HepG2 (cell line): Measurements from ENCODE around the gene PSMA7. TPM values are rescaled to one million over a fixed set of nuclear protein-coding genes. Genes with fewer than 3 reads are reported as not detected.
A peak's percentile ranks its signal among the peaks of the same experiment; 100 is the strongest.

Experiments used
- ATF7-NPFF ChIP-seq: sonication (generic); formaldehyde crosslinking; IDR thresholded peaks from 2 replicates; pipeline ENCODE4 v1.8.1; 2023; ENCODE audit warnings: mild to moderate bottlenecking, low read depth, missing genetic modification reagents, moderate library complexity
- CHCHD3 ChIP-seq: sonication (generic); formaldehyde crosslinking; IDR thresholded peaks from 2 replicates; pipeline ENCODE4 v1.8.0; 2022; ENCODE audit warnings: mild to moderate bottlenecking, missing genetic modification reagents, moderate library complexity
- DNMT1 ChIP-seq: sonication (generic); formaldehyde crosslinking; IDR thresholded peaks from 2 replicates; pipeline ENCODE4 v1.5.1; 2020; ENCODE audit warnings: mild to moderate bottlenecking, missing genetic modification reagents
- FOXP1 ChIP-seq, 2 experiments: fragments of 450-650 bp in 1 of 2; IDR thresholded peaks; 2 replicates each; pipeline ENCODE4 v1.6.1; 2017 to 2018; ENCODE audit warnings: antibody characterized with exemption in 1 of 2
- HDAC2 ChIP-seq: sonication (generic); formaldehyde crosslinking; IDR thresholded peaks from 2 replicates; pipeline ENCODE4 v1.4.0; 2020; ENCODE audit warnings: missing genetic modification reagents
- HIVEP1 ChIP-seq: sonication (generic); formaldehyde crosslinking; IDR thresholded peaks from 2 replicates; pipeline ENCODE4 v1.4.0; 2020; ENCODE audit warnings: mild to moderate bottlenecking, missing genetic modification reagents
- NFKB2 ChIP-seq: sonication (generic); formaldehyde crosslinking; IDR thresholded peaks from 2 replicates; pipeline ENCODE4 v1.4.0; 2020; ENCODE audit warnings: missing genetic modification reagents, borderline replicate concordance
- NR2F1 ChIP-seq, 2 experiments: fragments of 450-650 bp in 1 of 2; formaldehyde crosslinking in 1 of 2; IDR thresholded peaks; 2 replicates each; pipeline versions ENCODE4 v1.5.0 to v1.6.1; 2016 to 2020; ENCODE audit warnings: mild to moderate bottlenecking in 1 of 2, missing compliant biosample characterization in 1 of 2, missing genetic modification reagents in 1 of 2, moderate library complexity in 1 of 2
- NR2F2 ChIP-seq: IDR thresholded peaks from 2 replicates; pipeline ENCODE4 v1.6.1; 2012; ENCODE audit warnings: low read depth, inconsistent platforms, borderline replicate concordance
- PTBP1 ChIP-seq: fragments of 200-400 bp; formaldehyde crosslinking; IDR thresholded peaks from 2 replicates; pipeline ENCODE4 v1.6.1; 2018; ENCODE audit warnings: low read length, low read depth; ENCODE audit not compliant: poor library complexity, severe bottlenecking
- SRSF1 ChIP-seq: fragments of 200-400 bp; formaldehyde crosslinking; optimal IDR thresholded peaks from 2 replicates; pipeline ENCODE3; 2017; ENCODE audit warnings: mild to moderate bottlenecking, low read depth, low read length, moderate library complexity
- THAP11 ChIP-seq: IDR thresholded peaks from 2 replicates; pipeline ENCODE4 v1.6.1; 2016; ENCODE audit warnings: missing biosample characterization, missing genetic modification reagents
- ZNF432 ChIP-seq: sonication (generic); formaldehyde crosslinking; IDR thresholded peaks from 2 replicates; pipeline ENCODE4 v1.5.0; 2020; ENCODE audit warnings: missing genetic modification reagents, mild to moderate bottlenecking, borderline replicate concordance
- ZNF550 ChIP-seq: sonication (generic); formaldehyde crosslinking; IDR thresholded peaks from 2 replicates; pipeline ENCODE4 v1.4.0; 2020; ENCODE audit warnings: mild to moderate bottlenecking, missing genetic modification reagents, borderline replicate concordance
- ZNF589 ChIP-seq: sonication (generic); formaldehyde crosslinking; conservative IDR thresholded peaks from 2 replicates; pipeline ENCODE4 v1.8.0; 2022; ENCODE audit warnings: mild to moderate bottlenecking, moderate library complexity, missing genetic modification reagents
- ZNF652 ChIP-seq: IDR thresholded peaks from 2 replicates; pipeline ENCODE4 v1.6.1; 2016; ENCODE audit warnings: low read depth, borderline replicate concordance
- polyA plus RNA-seq, 8 experiments: library from polyadenylated mRNA; depleted of rRNA in 3 of 8; stranded (reverse) in 7 of 8; unstranded in 1 of 8; fragments of >200 nt; fragmentation: Illumina TruSeq in 4 of 8; extraction: Trizol in 4 of 8; gene quantifications; 2 replicates each; pipeline versions ENCODE4 v1.2.1 to v1.2.3, GENCODE V29; 2011 to 2016; ENCODE audit warnings: low read depth in 4 of 8, missing spikeins in 1 of 8, mixed read lengths in 1 of 8; ENCODE audit not compliant: insufficient read depth in 1 of 8
- total RNA-seq, 5 experiments: library from RNA; depleted of rRNA; stranded (reverse); fragments of >200 nt; fragmentation: Illumina TruSeq; extraction: Trizol; gene quantifications; 2 replicates each; pipeline ENCODE4 v1.2.3, GENCODE V29; 2016; ENCODE audit warnings: low read depth in 1 of 5
- TF ChIP-seq, protein P1 (sequence below): sonication (generic); formaldehyde crosslinking; IDR thresholded peaks from 2 replicates; pipeline ENCODE4 v1.4.0; 2020; ENCODE audit warnings: missing genetic modification reagents
- TF ChIP-seq, protein P2 (sequence below): sonication (generic); formaldehyde crosslinking; IDR thresholded peaks from 2 replicates; pipeline ENCODE4 v1.4.0; 2020; ENCODE audit warnings: missing genetic modification reagents
- TF ChIP-seq, protein P3 (sequence below): sonication (generic); formaldehyde crosslinking; IDR thresholded peaks from 2 replicates; pipeline ENCODE4 v1.9.0; 2021; ENCODE audit warnings: mild to moderate bottlenecking, missing genetic modification reagents

PSMA7 gene
- total and polyA plus RNA-seq, 2 of the 13 experiments (the other 11 are each of a cell fraction or from before 2014, with no cell fraction given) = 531 to 631 TPM

DNA sequence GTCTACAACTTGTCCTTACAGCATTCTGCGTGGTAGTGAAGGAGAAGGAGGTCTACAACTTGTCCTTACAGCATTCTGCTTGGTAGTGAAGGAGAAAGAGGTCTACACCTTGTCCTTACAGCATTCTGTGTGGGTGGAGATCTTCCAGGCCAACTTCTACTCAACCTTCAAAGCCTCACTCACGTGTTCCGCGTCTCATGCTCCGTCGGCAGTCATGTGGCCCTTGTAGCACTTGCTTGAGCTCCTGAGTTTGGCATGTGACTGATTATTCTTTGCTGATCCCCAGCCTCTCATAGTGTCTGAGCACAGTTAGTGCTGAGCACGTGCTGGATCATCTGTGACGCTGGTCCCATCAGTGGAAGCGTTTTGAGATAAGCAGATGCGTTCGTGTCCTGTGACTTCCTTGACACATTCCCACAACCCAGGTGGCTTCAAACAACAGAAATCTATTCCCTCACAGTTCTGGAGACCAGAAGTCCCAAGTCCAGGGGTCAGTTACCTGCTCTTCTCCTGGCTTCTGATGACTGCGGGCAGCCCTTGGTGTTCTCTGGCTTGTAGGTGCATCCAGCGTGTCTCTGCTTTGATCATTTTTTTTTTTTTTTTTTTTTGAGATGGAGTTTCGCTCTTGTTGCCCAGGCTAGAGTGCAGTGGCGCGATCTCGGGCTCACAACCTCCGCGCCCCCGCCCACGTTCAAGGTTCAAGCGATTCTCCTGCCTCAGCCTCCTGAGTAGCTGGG lies 3.0 kb upstream of the PSMA7 start (continued):
- TF ChIP-seq, protein P1, sequence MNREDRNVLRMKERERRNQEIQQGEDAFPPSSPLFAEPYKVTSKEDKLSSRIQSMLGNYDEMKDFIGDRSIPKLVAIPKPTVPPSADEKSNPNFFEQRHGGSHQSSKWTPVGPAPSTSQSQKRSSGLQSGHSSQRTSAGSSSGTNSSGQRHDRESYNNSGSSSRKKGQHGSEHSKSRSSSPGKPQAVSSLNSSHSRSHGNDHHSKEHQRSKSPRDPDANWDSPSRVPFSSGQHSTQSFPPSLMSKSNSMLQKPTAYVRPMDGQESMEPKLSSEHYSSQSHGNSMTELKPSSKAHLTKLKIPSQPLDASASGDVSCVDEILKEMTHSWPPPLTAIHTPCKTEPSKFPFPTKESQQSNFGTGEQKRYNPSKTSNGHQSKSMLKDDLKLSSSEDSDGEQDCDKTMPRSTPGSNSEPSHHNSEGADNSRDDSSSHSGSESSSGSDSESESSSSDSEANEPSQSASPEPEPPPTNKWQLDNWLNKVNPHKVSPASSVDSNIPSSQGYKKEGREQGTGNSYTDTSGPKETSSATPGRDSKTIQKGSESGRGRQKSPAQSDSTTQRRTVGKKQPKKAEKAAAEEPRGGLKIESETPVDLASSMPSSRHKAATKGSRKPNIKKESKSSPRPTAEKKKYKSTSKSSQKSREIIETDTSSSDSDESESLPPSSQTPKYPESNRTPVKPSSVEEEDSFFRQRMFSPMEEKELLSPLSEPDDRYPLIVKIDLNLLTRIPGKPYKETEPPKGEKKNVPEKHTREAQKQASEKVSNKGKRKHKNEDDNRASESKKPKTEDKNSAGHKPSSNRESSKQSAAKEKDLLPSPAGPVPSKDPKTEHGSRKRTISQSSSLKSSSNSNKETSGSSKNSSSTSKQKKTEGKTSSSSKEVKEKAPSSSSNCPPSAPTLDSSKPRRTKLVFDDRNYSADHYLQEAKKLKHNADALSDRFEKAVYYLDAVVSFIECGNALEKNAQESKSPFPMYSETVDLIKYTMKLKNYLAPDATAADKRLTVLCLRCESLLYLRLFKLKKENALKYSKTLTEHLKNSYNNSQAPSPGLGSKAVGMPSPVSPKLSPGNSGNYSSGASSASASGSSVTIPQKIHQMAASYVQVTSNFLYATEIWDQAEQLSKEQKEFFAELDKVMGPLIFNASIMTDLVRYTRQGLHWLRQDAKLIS (CRISPR knock-in tag) = peak; percentile 57; the same call in 1 of the 2 replicates
- 0 out of 2 replicates have a peak, but pooled peaks have one; percentile 28 for TF ChIP-seq ZNF652 (CRISPR knock-in tag)
- no peak for TF ChIP-seq SRSF1
- no peak for TF ChIP-seq DNMT1 (CRISPR knock-in tag)
- TF ChIP-seq NR2F2 = peak; percentile 39; the same call in 1 of the 2 replicates
- TF ChIP-seq, protein P2, sequence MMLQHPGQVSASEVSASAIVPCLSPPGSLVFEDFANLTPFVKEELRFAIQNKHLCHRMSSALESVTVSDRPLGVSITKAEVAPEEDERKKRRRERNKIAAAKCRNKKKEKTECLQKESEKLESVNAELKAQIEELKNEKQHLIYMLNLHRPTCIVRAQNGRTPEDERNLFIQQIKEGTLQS (CRISPR knock-in tag) = no peak
- TF ChIP-seq NFKB2 (CRISPR knock-in tag) = peak; percentile 82
- TF ChIP-seq CHCHD3 (CRISPR knock-in tag) = no peak
- TF ChIP-seq, protein P3, sequence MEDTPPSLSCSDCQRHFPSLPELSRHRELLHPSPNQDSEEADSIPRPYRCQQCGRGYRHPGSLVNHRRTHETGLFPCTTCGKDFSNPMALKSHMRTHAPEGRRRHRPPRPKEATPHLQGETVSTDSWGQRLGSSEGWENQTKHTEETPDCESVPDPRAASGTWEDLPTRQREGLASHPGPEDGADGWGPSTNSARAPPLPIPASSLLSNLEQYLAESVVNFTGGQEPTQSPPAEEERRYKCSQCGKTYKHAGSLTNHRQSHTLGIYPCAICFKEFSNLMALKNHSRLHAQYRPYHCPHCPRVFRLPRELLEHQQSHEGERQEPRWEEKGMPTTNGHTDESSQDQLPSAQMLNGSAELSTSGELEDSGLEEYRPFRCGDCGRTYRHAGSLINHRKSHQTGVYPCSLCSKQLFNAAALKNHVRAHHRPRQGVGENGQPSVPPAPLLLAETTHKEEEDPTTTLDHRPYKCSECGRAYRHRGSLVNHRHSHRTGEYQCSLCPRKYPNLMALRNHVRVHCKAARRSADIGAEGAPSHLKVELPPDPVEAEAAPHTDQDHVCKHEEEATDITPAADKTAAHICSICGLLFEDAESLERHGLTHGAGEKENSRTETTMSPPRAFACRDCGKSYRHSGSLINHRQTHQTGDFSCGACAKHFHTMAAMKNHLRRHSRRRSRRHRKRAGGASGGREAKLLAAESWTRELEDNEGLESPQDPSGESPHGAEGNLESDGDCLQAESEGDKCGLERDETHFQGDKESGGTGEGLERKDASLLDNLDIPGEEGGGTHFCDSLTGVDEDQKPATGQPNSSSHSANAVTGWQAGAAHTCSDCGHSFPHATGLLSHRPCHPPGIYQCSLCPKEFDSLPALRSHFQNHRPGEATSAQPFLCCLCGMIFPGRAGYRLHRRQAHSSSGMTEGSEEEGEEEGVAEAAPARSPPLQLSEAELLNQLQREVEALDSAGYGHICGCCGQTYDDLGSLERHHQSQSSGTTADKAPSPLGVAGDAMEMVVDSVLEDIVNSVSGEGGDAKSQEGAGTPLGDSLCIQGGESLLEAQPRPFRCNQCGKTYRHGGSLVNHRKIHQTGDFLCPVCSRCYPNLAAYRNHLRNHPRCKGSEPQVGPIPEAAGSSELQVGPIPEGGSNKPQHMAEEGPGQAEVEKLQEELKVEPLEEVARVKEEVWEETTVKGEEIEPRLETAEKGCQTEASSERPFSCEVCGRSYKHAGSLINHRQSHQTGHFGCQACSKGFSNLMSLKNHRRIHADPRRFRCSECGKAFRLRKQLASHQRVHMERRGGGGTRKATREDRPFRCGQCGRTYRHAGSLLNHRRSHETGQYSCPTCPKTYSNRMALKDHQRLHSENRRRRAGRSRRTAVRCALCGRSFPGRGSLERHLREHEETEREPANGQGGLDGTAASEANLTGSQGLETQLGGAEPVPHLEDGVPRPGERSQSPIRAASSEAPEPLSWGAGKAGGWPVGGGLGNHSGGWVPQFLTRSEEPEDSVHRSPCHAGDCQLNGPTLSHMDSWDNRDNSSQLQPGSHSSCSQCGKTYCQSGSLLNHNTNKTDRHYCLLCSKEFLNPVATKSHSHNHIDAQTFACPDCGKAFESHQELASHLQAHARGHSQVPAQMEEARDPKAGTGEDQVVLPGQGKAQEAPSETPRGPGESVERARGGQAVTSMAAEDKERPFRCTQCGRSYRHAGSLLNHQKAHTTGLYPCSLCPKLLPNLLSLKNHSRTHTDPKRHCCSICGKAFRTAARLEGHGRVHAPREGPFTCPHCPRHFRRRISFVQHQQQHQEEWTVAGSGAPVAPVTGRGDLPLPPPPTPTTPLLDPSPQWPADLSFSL (CRISPR knock-in tag) = 0 out of 2 replicates have a peak, but pooled peaks have one; percentile 60
- TF ChIP-seq NR2F1 (CRISPR knock-in tag; IDR thresholded peaks at IDR 0.05) = peak in 1 of 2 experiments; percentile 72; a peak in 3 of 4 replicates
- TF ChIP-seq HIVEP1 (CRISPR knock-in tag) = peak; percentile 81
- TF ChIP-seq ZNF589 (CRISPR knock-in tag) = no peak
- no peak for TF ChIP-seq PTBP1
- TF ChIP-seq HDAC2 (CRISPR knock-in tag) = peak; percentile 66; the same call in 1 of the 2 replicates
- no peak for TF ChIP-seq ZNF432 (CRISPR knock-in tag)
- TF ChIP-seq ATF7-NPFF (CRISPR knock-in tag) = peak; percentile 43; the same call in 1 of the 2 replicates
- TF ChIP-seq ZNF550 = no peak
- TF ChIP-seq THAP11 (CRISPR knock-in tag) = peak; percentile 15; the same call in 1 of the 2 replicates
- no peak; the same call in 1 of the 2 replicates for TF ChIP-seq FOXP1 (IDR thresholded peaks at IDR 0.05)
- peak; percentile 63; the same call in 1 of the 2 replicates for TF ChIP-seq FOXP1 (CRISPR knock-in tag; IDR thresholded peaks at IDR 0.05)
